PC-3 (cell line): Measurements from ENCODE around the gene C9orf43. TPM values are rescaled to one million over a fixed set of nuclear protein-coding genes. Genes with fewer than 3 reads are reported as not detected.

ENCODE experiments used
- ATAC-seq: fragments of 200-7000 bp; cut with Tn5 transposase; 2 replicates; pipeline ENCODE4 v1.9.1; 2020; ENCODE audit warnings: mild to moderate bottlenecking, moderate library complexity
- BruUV-seq: library from RNA; stranded (reverse); fragments of 400-500 nt; replicated peaks from 2 replicates; lab custom pipeline; 2021; lab: Mats Ljungman, UMichigan
- CTCF ChIA-PET: fragments of 300-600 bp; sonication (Branson Sonifier 250); formaldehyde crosslinking; loops from one replicate; lab custom pipeline; 2022; ENCODE audit warnings: antibody characterized with exemption; lab: Charles Lee
- POLR2A ChIA-PET: fragments of 300-600 bp; sonication (Branson Sonifier 250); formaldehyde crosslinking; loops from one replicate; lab custom pipeline; 2022; ENCODE audit warnings: antibody characterized with exemption; ENCODE audit not compliant: unreplicated experiment; lab: Charles Lee
- DNase-seq: peaks from one replicate; pipeline ENCODE4 v3.0.0-alpha.2; 2015
- H2AFZ ChIP-seq: fragments of 300-600 bp; sonication (generic); 2 replicates; pipeline ENCODE4 v1.6.0; 2016; ENCODE audit warnings: antibody characterized with exemption, low read length
- H3F3A ChIP-seq: fragments of 300-600 bp; sonication (generic); one replicate; pipeline ENCODE4 v1.6.0; 2017; ENCODE audit warnings: antibody characterized with exemption, low read length, control low read depth, mild to moderate bottlenecking; ENCODE audit not compliant: unreplicated experiment
- H3K27ac ChIP-seq: fragments of 300-600 bp; sonication (generic); 2 replicates; pipeline ENCODE4 v1.5.1; 2016; ENCODE audit warnings: mild to moderate bottlenecking, low read length
- H3K27me3 ChIP-seq: fragments of 300-600 bp; sonication (generic); 2 replicates; pipeline ENCODE4 v1.6.1; 2016; ENCODE audit warnings: low read length, mixed read lengths
- H3K36me3 ChIP-seq: fragments of 300-600 bp; sonication (generic); 2 replicates; pipeline ENCODE4 v1.6.1; 2016; ENCODE audit warnings: low read depth, mixed run types, low read length, mixed read lengths
- H3K4me1 ChIP-seq: fragments of 300-600 bp; sonication (generic); 2 replicates; pipeline ENCODE4 v1.5.1; 2016; ENCODE audit warnings: low read length; ENCODE audit not compliant: insufficient read depth
- H3K4me2 ChIP-seq: fragments of 300-600 bp; sonication (generic); 2 replicates; pipeline ENCODE4 v1.6.0; 2016; ENCODE audit warnings: low read length
- H3K4me3 ChIP-seq: fragments of 300-600 bp; sonication (generic); 2 replicates; pipeline ENCODE4 v1.5.1; 2016; ENCODE audit warnings: mild to moderate bottlenecking, low read length, mixed read lengths
- H3K79me2 ChIP-seq: fragments of 300-600 bp; sonication (generic); 2 replicates; pipeline ENCODE4 v1.6.1; 2017; ENCODE audit warnings: low read length, mixed read lengths
- H3K9ac ChIP-seq: fragments of 300-600 bp; sonication (generic); 2 replicates; pipeline ENCODE4 v1.6.0; 2016; ENCODE audit warnings: mild to moderate bottlenecking, low read length
- H3K9me2 ChIP-seq: fragments of 300-600 bp; sonication (generic); replicated peaks from 2 replicates; pipeline ENCODE4 v1.6.1; 2016; ENCODE audit warnings: mixed run types, low read length, mixed read lengths
- H3K9me3 ChIP-seq: fragments of 300-600 bp; sonication (generic); 2 replicates; pipeline ENCODE4 v1.6.1; 2016; ENCODE audit warnings: low read length, mixed read lengths
- H4K20me1 ChIP-seq: fragments of 300-600 bp; sonication (generic); 2 replicates; pipeline ENCODE4 v1.6.1; 2016; ENCODE audit warnings: low read length, mixed read lengths
- CTCF ChIP-seq: fragments of 300-600 bp; sonication (generic); conservative IDR thresholded peaks from 2 replicates; pipeline ENCODE4 v1.5.1; 2017; ENCODE audit warnings: antibody characterized with exemption, low read depth, mild to moderate bottlenecking, low read length
- EZH2 ChIP-seq: fragments of 300-600 bp; sonication (generic); IDR thresholded peaks from one replicate; pipeline ENCODE4 v1.6.1; 2017; ENCODE audit warnings: antibody characterized with exemption, mild to moderate bottlenecking, low read length; ENCODE audit not compliant: unreplicated experiment
- EZH2phosphoT487 ChIP-seq: fragments of 300-600 bp; sonication (generic); IDR thresholded peaks from 2 replicates; pipeline ENCODE4 v1.6.1; 2018; ENCODE audit warnings: mild to moderate bottlenecking, antibody characterized with exemption, low read length, borderline replicate concordance
- intact Hi-C: fragments of 100-400 bp; cut with micrococcal nuclease; formaldehyde crosslinking; loops from 2 replicates; pipeline ENCODE4 v1.9.0; 2023
- total RNA-seq: library from RNA; depleted of rRNA; stranded (reverse); fragments of >200 nt; gene quantifications from 2 replicates; pipeline ENCODE4 v1.2.3, GENCODE V29; 2014

C9orf43 gene
- total RNA-seq, 1 experiment from 2014 or later, result 0.29 TPM

DNA sequence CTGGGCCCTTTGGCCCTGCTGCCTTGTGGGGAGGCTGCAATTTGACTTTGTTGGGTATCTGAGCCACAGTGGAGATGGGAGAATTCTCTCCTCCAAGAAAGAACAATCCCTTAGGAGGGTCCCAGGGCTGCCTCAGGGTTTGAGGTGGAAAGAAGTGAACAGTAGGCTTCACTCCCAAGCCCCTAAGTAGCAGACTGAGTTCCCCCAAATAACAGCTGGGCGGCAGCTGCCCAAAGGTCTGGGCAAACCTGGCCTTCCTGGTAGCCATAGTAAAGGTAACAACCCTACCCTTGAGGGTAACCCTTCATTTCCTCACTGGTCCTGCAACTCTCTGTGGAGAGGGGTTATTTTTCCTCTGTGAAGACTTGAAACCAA is 53.7 kb downstream of the C9orf43 start:
- BruUV-seq, result no TSS peak
- H3K9me2 ChIP-seq, result no peaks in the 10 kb centered on the region
- peak overlapping the region; percentile 96 for H2AFZ ChIP-seq
- peak overlapping the region; percentile 97 for H3K4me2 ChIP-seq
- peaks cover 27% of the 10 kb centered on the region for H3K4me1 ChIP-seq
- H4K20me1 ChIP-seq, result 0 out of 2 replicates have a peak, but pooled peaks cover 5% of the 10 kb centered on the region
- TF ChIP-seq EZH2 (no peak), EZH2phosphoT487 (no peak), CTCF (no peak)
- H3K27ac ChIP-seq, result no peak overlapping the region
- DNase-seq (no peak), ATAC-seq (peak; percentile 4; the same call in 1 of the 2 replicates)
- ChIA-PET CTCF (no interaction called here), POLR2A (no interaction called here)
- H3K4me3 ChIP-seq, result peak overlapping the region; percentile 88
- peak overlapping the region; percentile 70 for H3K9ac ChIP-seq
- intact Hi-C loops, result no loop called here
- H3F3A ChIP-seq, result no peaks in the 10 kb centered on the region
- H3K36me3 ChIP-seq, result 0 out of 2 replicates have a peak, but pooled peaks cover 6% of the 10 kb centered on the region
- H3K27me3 ChIP-seq, result no peaks in the 10 kb centered on the region
- peaks cover 57% of the 10 kb centered on the region for H3K79me2 ChIP-seq
- no peaks in the 10 kb centered on the region for H3K9me3 ChIP-seq

DNA sequence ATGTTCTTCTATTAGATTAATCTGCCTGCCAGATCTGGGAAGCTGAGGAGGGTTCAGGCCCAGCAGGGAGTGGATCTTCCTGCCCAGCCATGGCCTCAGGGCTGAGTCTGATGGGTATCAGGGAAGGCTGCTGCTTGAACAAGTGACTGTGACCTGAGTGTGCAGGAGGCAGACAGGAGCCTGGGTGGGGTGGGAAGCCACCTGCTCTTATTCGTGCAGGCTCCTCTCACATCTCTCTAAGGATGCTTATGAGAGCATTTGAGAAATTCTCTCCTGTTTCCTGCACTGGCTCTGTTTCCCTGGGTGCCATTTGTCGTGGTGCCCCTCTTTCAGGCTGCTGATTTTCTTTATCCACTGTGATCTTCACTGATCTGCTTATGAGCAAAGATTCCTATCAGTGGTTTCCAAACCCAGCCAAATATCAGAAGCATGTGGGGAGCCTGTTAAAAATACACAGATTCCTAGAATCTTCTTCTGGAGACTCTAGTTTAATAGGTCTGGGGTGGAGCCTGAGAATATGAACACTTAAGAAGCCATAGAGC is 55.1 kb downstream of the C9orf43 start:
- DNase-seq (peak; percentile 24), ATAC-seq (peak; percentile 25)
- H3K4me2 ChIP-seq, result peak overlapping the region; percentile 97
- H3K4me1 ChIP-seq, result peaks cover 27% of the 10 kb centered on the region
- H3K36me3 ChIP-seq, result 0 out of 2 replicates have a peak, but pooled peaks cover 6% of the 10 kb centered on the region
- intact Hi-C loops, result no loop called here
- H3K9me2 ChIP-seq, result no peaks in the 10 kb centered on the region
- H3K79me2 ChIP-seq, result peaks cover 71% of the 10 kb centered on the region
- H3K27me3 ChIP-seq, result no peaks in the 10 kb centered on the region
- no peaks in the 10 kb centered on the region for H3F3A ChIP-seq
- no peak overlapping the region for H3K27ac ChIP-seq
- CTCF ChIA-PET, result interaction anchor here (0.6 kb wide), 1 partner anchor 189 kb away, joined by 3 read pairs; no protein-coding TSS in a partner anchor
- no peak overlapping the region for H2AFZ ChIP-seq
- H4K20me1 ChIP-seq, result 0 out of 2 replicates have a peak, but pooled peaks cover 5% of the 10 kb centered on the region
- H3K4me3 ChIP-seq, result peak overlapping the region; percentile 88
- BruUV-seq, result no TSS peak
- no peak overlapping the region for H3K9ac ChIP-seq
- POLR2A ChIA-PET, result interaction anchor here (0.5 kb wide), 1 partner anchor 178 kb away, joined by 6 read pairs; no protein-coding TSS in a partner anchor
- H3K9me3 ChIP-seq, result no peaks in the 10 kb centered on the region
- TF ChIP-seq EZH2phosphoT487, result no peak
- no peak for TF ChIP-seq EZH2
- no peak for TF ChIP-seq CTCF

DNA sequence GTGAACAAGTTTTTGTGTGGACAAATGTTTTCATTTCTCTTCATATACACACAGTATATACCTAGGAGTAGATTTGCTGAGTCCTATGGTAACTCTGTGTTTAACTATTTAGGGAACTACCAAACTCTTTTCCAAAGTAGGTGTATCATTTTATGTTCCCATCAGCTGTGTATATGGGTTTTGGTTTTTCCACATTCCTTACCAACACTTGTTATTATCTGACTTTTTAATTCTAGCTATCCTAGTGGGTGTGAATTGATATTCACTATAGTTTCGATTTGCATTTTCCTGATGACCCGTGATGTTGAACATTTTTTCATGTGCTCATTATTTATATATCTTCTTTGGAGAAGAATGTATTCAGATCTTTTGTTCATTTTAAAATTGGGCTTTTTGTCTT is 56.6 kb downstream of the C9orf43 start:
- no peak overlapping the region for H3K4me2 ChIP-seq
- H3K27ac ChIP-seq, result no peak overlapping the region
- DNase-seq (no peak), ATAC-seq (no peak)
- H3K36me3 ChIP-seq, result 0 out of 2 replicates have a peak, but pooled peaks cover 6% of the 10 kb centered on the region
- no peak for TF ChIP-seq EZH2
- peaks cover 87% of the 10 kb centered on the region for H3K79me2 ChIP-seq
- POLR2A ChIA-PET, result no interaction called here
- no peak overlapping the region for H3K9ac ChIP-seq
- no peak overlapping the region for H3K4me3 ChIP-seq
- no peaks in the 10 kb centered on the region for H3F3A ChIP-seq
- CTCF ChIA-PET, result no interaction called here
- no peaks in the 10 kb centered on the region for H3K27me3 ChIP-seq
- BruUV-seq, result no TSS peak
- 0 out of 2 replicates have a peak, but pooled peaks cover 5% of the 10 kb centered on the region for H4K20me1 ChIP-seq
- no peak overlapping the region for H2AFZ ChIP-seq
- peaks cover 27% of the 10 kb centered on the region for H3K4me1 ChIP-seq
- intact Hi-C loops, result no loop called here
- H3K9me3 ChIP-seq, result no peaks in the 10 kb centered on the region
- H3K9me2 ChIP-seq, result no peaks in the 10 kb centered on the region
